Endometrial microvascular endothelial cells (primary cell): ENCODE measurements around the gene ZNF777. TPM values are rescaled to one million over a fixed set of nuclear protein-coding genes. Genes with fewer than 3 reads are reported as not detected.

ENCODE experiments used
- total RNA-seq: library from RNA; depleted of rRNA; stranded (reverse); fragments of >200 nt; gene quantifications from one replicate; pipeline ENCODE4 v1.2.3, GENCODE V29; 2015; ENCODE audit errors: inconsistent ontology term

Gene ZNF777
- total RNA-seq, 1 donor from 2014 or later: 6.5 TPM

Other genes with a start within 250 kb of the ZNF777 start
- 2.7 TPM for gene ZNF212, start 221.4 kb downstream of the ZNF777 start, total RNA-seq
- gene ZNF783, start 198.9 kb downstream of the ZNF777 start, total RNA-seq: 2.6 TPM
- gene ZNF746, start 36.7 kb upstream of the ZNF777 start, total RNA-seq: 18.9 TPM